Adrenal gland (tissue), 5 donors: Measurements from ENCODE around the gene ENC1.

ENCODE experiments used
- POLR2A ChIP-seq, 2 donors: fragments of 450-650 bp; IDR thresholded peaks; one replicate each; pipeline ENCODE4 v1.6.1; 2017; ENCODE audit warnings: antibody characterized with exemption in 2 of 2, mild to moderate bottlenecking in 2 of 2, moderate library complexity in 1 of 2
- TF ChIP-seq, protein P1 (sequence below), 6 experiments: fragments of 450-650 bp in 4 of 6; fragments of 200-600 bp in 2 of 6; sonication (generic) in 1 of 6; IDR thresholded peaks; 1 replicate in 5 of 6; 2 replicates in 1 of 6; pipeline versions ENCODE4 v1.5.1 to v1.8.0; 2016 to 2021; ENCODE audit warnings: antibody characterized with exemption in 6 of 6, mild to moderate bottlenecking in 2 of 6, moderate library complexity in 1 of 6
- donor health status: DM: no; HTN: no; CAD: no.

DNA sequence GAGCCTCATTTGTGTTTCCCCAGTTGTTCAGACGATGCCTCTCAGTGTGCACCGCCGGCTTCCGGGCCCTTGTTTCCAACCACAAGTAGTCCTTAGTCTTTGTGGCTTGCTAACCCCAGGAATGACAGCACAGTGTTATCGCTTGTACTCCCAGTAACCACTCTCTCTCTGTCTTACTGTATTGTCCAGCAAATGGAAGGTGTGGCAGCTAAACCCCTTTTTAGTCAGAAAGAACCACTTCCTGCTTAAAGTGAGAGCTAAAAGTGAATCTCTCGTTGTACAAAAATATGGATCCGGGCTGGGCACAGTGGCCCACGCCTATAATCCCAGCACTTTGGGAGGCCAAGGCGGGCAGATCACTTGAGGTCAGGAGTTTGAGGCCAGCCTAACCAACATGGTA is 61.3 kb downstream of the ENC1 start:
- TF ChIP-seq, protein P1, sequence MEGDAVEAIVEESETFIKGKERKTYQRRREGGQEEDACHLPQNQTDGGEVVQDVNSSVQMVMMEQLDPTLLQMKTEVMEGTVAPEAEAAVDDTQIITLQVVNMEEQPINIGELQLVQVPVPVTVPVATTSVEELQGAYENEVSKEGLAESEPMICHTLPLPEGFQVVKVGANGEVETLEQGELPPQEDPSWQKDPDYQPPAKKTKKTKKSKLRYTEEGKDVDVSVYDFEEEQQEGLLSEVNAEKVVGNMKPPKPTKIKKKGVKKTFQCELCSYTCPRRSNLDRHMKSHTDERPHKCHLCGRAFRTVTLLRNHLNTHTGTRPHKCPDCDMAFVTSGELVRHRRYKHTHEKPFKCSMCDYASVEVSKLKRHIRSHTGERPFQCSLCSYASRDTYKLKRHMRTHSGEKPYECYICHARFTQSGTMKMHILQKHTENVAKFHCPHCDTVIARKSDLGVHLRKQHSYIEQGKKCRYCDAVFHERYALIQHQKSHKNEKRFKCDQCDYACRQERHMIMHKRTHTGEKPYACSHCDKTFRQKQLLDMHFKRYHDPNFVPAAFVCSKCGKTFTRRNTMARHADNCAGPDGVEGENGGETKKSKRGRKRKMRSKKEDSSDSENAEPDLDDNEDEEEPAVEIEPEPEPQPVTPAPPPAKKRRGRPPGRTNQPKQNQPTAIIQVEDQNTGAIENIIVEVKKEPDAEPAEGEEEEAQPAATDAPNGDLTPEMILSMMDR (IDR thresholded peaks at IDR 0.05) = no peak
- no peak for TF ChIP-seq POLR2A (IDR thresholded peaks at IDR 0.05)
